ENCODE results near the gene AP4M1. TPM values are rescaled to one million over a fixed set of nuclear protein-coding genes. Genes with fewer than 3 reads are reported as not detected.

Gene AP4M1
- polyA plus RNA-seq, 1 donor from 2014 or later = 100 TPM

- H3K9me3 ChIP-seq (ENCODE audit: low read length) = no peaks in the 10 kb centered on the region
- TF ChIP-seq MXI1 (conservative IDR thresholded peaks at IDR 0.05; ENCODE audit: poor library complexity, severe bottlenecking) = no peak
- no peak for TF ChIP-seq RAD21 (conservative IDR thresholded peaks at IDR 0.05)
- TF ChIP-seq, protein P1, sequence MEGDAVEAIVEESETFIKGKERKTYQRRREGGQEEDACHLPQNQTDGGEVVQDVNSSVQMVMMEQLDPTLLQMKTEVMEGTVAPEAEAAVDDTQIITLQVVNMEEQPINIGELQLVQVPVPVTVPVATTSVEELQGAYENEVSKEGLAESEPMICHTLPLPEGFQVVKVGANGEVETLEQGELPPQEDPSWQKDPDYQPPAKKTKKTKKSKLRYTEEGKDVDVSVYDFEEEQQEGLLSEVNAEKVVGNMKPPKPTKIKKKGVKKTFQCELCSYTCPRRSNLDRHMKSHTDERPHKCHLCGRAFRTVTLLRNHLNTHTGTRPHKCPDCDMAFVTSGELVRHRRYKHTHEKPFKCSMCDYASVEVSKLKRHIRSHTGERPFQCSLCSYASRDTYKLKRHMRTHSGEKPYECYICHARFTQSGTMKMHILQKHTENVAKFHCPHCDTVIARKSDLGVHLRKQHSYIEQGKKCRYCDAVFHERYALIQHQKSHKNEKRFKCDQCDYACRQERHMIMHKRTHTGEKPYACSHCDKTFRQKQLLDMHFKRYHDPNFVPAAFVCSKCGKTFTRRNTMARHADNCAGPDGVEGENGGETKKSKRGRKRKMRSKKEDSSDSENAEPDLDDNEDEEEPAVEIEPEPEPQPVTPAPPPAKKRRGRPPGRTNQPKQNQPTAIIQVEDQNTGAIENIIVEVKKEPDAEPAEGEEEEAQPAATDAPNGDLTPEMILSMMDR (IDR thresholded peaks at IDR 0.05; ENCODE audit: poor library complexity, severe bottlenecking) = no peak
- TF ChIP-seq EZH2 (IDR thresholded peaks at IDR 0.05; ENCODE audit: borderline replicate concordance, insufficient read depth, low read length, poor library complexity, severe bottlenecking) = no peak
- no peak for TF ChIP-seq SMC3 (conservative IDR thresholded peaks at IDR 0.05; ENCODE audit: poor library complexity)
- no peak for TF ChIP-seq TAF1 (IDR thresholded peaks at IDR 0.05; ENCODE audit: low read depth)
- no peak for TF ChIP-seq POLR2AphosphoS5 (IDR thresholded peaks at IDR 0.05)
- no peak for TF ChIP-seq EP300 (conservative IDR thresholded peaks at IDR 0.05; ENCODE audit: poor library complexity, severe bottlenecking)
- TF ChIP-seq, protein P2, sequence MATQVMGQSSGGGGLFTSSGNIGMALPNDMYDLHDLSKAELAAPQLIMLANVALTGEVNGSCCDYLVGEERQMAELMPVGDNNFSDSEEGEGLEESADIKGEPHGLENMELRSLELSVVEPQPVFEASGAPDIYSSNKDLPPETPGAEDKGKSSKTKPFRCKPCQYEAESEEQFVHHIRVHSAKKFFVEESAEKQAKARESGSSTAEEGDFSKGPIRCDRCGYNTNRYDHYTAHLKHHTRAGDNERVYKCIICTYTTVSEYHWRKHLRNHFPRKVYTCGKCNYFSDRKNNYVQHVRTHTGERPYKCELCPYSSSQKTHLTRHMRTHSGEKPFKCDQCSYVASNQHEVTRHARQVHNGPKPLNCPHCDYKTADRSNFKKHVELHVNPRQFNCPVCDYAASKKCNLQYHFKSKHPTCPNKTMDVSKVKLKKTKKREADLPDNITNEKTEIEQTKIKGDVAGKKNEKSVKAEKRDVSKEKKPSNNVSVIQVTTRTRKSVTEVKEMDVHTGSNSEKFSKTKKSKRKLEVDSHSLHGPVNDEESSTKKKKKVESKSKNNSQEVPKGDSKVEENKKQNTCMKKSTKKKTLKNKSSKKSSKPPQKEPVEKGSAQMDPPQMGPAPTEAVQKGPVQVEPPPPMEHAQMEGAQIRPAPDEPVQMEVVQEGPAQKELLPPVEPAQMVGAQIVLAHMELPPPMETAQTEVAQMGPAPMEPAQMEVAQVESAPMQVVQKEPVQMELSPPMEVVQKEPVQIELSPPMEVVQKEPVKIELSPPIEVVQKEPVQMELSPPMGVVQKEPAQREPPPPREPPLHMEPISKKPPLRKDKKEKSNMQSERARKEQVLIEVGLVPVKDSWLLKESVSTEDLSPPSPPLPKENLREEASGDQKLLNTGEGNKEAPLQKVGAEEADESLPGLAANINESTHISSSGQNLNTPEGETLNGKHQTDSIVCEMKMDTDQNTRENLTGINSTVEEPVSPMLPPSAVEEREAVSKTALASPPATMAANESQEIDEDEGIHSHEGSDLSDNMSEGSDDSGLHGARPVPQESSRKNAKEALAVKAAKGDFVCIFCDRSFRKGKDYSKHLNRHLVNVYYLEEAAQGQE (IDR thresholded peaks at IDR 0.05; ENCODE audit: borderline replicate concordance) = no peak
- H3K9ac ChIP-seq (ENCODE audit: low read length) = no peak overlapping the region
- no peaks in the 10 kb centered on the region for H3F3A ChIP-seq (ENCODE audit: insufficient read depth, low read length, poor library complexity, severe bottlenecking)
- no peaks in the 10 kb centered on the region for H4K20me1 ChIP-seq (ENCODE audit: insufficient read depth)
- H3K4me3 ChIP-seq (ENCODE audit: low read length) = no peak overlapping the region
- H3K27ac ChIP-seq (ENCODE audit: low read length) = no peak overlapping the region
- no peaks in the 10 kb centered on the region for H3K9me2 ChIP-seq (ENCODE audit: insufficient read depth, low read length)
- no peak overlapping the region for H2AFZ ChIP-seq (ENCODE audit: low read depth, low read length)
- H3K79me2 ChIP-seq (replicated peaks; ENCODE audit: insufficient read depth, low read length) = no peaks in the 10 kb centered on the region
- no peaks in the 10 kb centered on the region for H3K36me3 ChIP-seq (ENCODE audit: insufficient read depth, low read length)
- H3K27me3 ChIP-seq (ENCODE audit: insufficient read depth, low read depth, low read length) = no peaks in the 10 kb centered on the region
- H3K4me2 ChIP-seq (ENCODE audit: low read length) = no peak overlapping the region
These were observed 10.5 kb downstream of the AP4M1 start for GRCh38 chr7:100111914-100112313.

GRCh38 chr7:100115026-100115425 lies 13.6 kb downstream of the AP4M1 start:
- no peak for TF ChIP-seq RAD21 (conservative IDR thresholded peaks at IDR 0.05)
- TF ChIP-seq EP300 (conservative IDR thresholded peaks at IDR 0.05; ENCODE audit: poor library complexity, severe bottlenecking) = no peak
- TF ChIP-seq MXI1 (conservative IDR thresholded peaks at IDR 0.05; ENCODE audit: poor library complexity, severe bottlenecking) = no peak
- TF ChIP-seq, protein P1 (IDR thresholded peaks at IDR 0.05; ENCODE audit: poor library complexity, severe bottlenecking) = no peak
- TF ChIP-seq POLR2AphosphoS5 (IDR thresholded peaks at IDR 0.05) = no peak
- Histone ChIP-seq H3F3A (ENCODE audit: insufficient read depth, low read length, poor library complexity, severe bottlenecking) (peaks cover 3% of the 10 kb centered on the region), H3K4me2 (ENCODE audit: low read length) (no peak overlapping the region), H3K4me3 (ENCODE audit: low read length) (no peak overlapping the region), H3K27me3 (ENCODE audit: insufficient read depth, low read depth, low read length) (no peaks in the 10 kb centered on the region), H3K36me3 (ENCODE audit: insufficient read depth, low read length) (no peaks in the 10 kb centered on the region), H3K79me2 (replicated peaks; ENCODE audit: insufficient read depth, low read length) (peaks cover under 1% of the 10 kb centered on the region), H2AFZ (ENCODE audit: low read depth, low read length) (no peak overlapping the region), H3K27ac (ENCODE audit: low read length) (no peak overlapping the region), H3K9me3 (ENCODE audit: low read length) (no peaks in the 10 kb centered on the region), H3K9me2 (ENCODE audit: insufficient read depth, low read length) (no peaks in the 10 kb centered on the region), H3K9ac (ENCODE audit: low read length) (no peak overlapping the region), H4K20me1 (ENCODE audit: insufficient read depth) (no peaks in the 10 kb centered on the region)
